HepG2 (cell line): ENCODE data around the gene ZNF8. TPM values are rescaled to one million over a fixed set of nuclear protein-coding genes. Genes with fewer than 3 reads are reported as not detected.

Experiments
- BORCS8-MEF2B ChIP-seq: sonication (generic); formaldehyde crosslinking; IDR thresholded peaks from 2 replicates; pipeline ENCODE4 v1.8.0; 2022; ENCODE audit warnings: mild to moderate bottlenecking, missing genetic modification reagents
- HINFP ChIP-seq: sonication (generic); formaldehyde crosslinking; IDR thresholded peaks from 2 replicates; pipeline ENCODE4 v1.4.0; 2020; ENCODE audit warnings: low read depth, mild to moderate bottlenecking, missing genetic modification reagents
- HIVEP1 ChIP-seq: sonication (generic); formaldehyde crosslinking; IDR thresholded peaks from 2 replicates; pipeline ENCODE4 v1.4.0; 2020; ENCODE audit warnings: mild to moderate bottlenecking, missing genetic modification reagents
- IRF1 ChIP-seq: sonication (generic); formaldehyde crosslinking; IDR thresholded peaks from 2 replicates; pipeline ENCODE4 v1.4.0; 2020; ENCODE audit warnings: low read depth, mild to moderate bottlenecking, missing genetic modification reagents
- MAFG ChIP-seq: sonication (generic); formaldehyde crosslinking; IDR thresholded peaks from 2 replicates; pipeline ENCODE4 v1.5.1; 2020; ENCODE audit warnings: mild to moderate bottlenecking, missing genetic modification reagents
- PHF8 ChIP-seq: sonication (generic); formaldehyde crosslinking; IDR thresholded peaks from 2 replicates; pipeline ENCODE4 v1.5.0; 2020; ENCODE audit warnings: missing genetic modification reagents
- TAF1 ChIP-seq: sonication (generic); formaldehyde crosslinking; IDR thresholded peaks from 2 replicates; pipeline ENCODE4 v1.4.0; 2020; ENCODE audit warnings: missing genetic modification reagents
- ZBTB34 ChIP-seq: sonication (generic); formaldehyde crosslinking; IDR thresholded peaks from 2 replicates; pipeline ENCODE4 v1.8.0; 2022; ENCODE audit warnings: mild to moderate bottlenecking, missing genetic modification reagents
- ZNF20 ChIP-seq: sonication (generic); formaldehyde crosslinking; IDR thresholded peaks from 2 replicates; pipeline ENCODE4 v1.4.0; 2020; ENCODE audit warnings: mild to moderate bottlenecking, moderate library complexity, missing genetic modification reagents
- ZNF225 ChIP-seq: sonication (generic); formaldehyde crosslinking; IDR thresholded peaks from 2 replicates; pipeline ENCODE4 v1.4.0; 2020; ENCODE audit warnings: mild to moderate bottlenecking, missing genetic modification reagents
- ZNF331 ChIP-seq: sonication (generic); formaldehyde crosslinking; IDR thresholded peaks from 2 replicates; pipeline ENCODE4 v1.4.0; 2020; ENCODE audit warnings: missing genetic modification reagents
- ZNF44 ChIP-seq: sonication (generic); formaldehyde crosslinking; IDR thresholded peaks from 2 replicates; pipeline ENCODE4 v1.5.1; 2020; ENCODE audit warnings: mild to moderate bottlenecking, missing genetic modification reagents
- ZNF451 ChIP-seq: sonication (generic); formaldehyde crosslinking; IDR thresholded peaks from 2 replicates; pipeline ENCODE4 v1.5.0; 2020; ENCODE audit warnings: mild to moderate bottlenecking, missing genetic modification reagents
- ZNF564 ChIP-seq: sonication (generic); formaldehyde crosslinking; IDR thresholded peaks from 2 replicates; pipeline ENCODE4 v1.8.1; 2023; ENCODE audit warnings: mild to moderate bottlenecking, missing genetic modification reagents
- ZNF597 ChIP-seq: sonication (generic); formaldehyde crosslinking; IDR thresholded peaks from 2 replicates; pipeline ENCODE4 v1.5.0; 2020; ENCODE audit warnings: missing genetic modification reagents
- ZNF891 ChIP-seq: sonication (generic); formaldehyde crosslinking; IDR thresholded peaks from 2 replicates; pipeline ENCODE4 v1.5.0; 2020; ENCODE audit warnings: mild to moderate bottlenecking, missing genetic modification reagents
- polyA plus RNA-seq, 8 experiments: library from polyadenylated mRNA; depleted of rRNA in 3 of 8; stranded (reverse) in 7 of 8; unstranded in 1 of 8; fragments of >200 nt; fragmentation: Illumina TruSeq in 4 of 8; extraction: Trizol in 4 of 8; gene quantifications; 2 replicates each; pipeline versions ENCODE4 v1.2.1 to v1.2.3, GENCODE V29; 2011 to 2016; ENCODE audit warnings: low read depth in 4 of 8, missing spikeins in 1 of 8, mixed read lengths in 1 of 8; ENCODE audit not compliant: insufficient read depth in 1 of 8
- total RNA-seq, 5 experiments: library from RNA; depleted of rRNA; stranded (reverse); fragments of >200 nt; fragmentation: Illumina TruSeq; extraction: Trizol; gene quantifications; 2 replicates each; pipeline ENCODE4 v1.2.3, GENCODE V29; 2016; ENCODE audit warnings: low read depth in 1 of 5
- TF ChIP-seq, protein P1 (sequence below): sonication (generic); formaldehyde crosslinking; IDR thresholded peaks from 2 replicates; pipeline ENCODE4 v1.5.0; 2020; ENCODE audit warnings: mild to moderate bottlenecking, missing genetic modification reagents, borderline replicate concordance

The ZNF8 gene
- total and polyA plus RNA-seq, 2 of the 13 experiments (the other 11 are each of a cell fraction or from before 2014, with no cell fraction given) = 3.1 to 3.3 TPM

- TF ChIP-seq ZBTB34 (CRISPR knock-in tag) (no peak; the same call in 1 of the 2 replicates), BORCS8-MEF2B (peak; percentile 30; the same call in 1 of the 2 replicates), ZNF44 (CRISPR knock-in tag) (no peak), ZNF564 (CRISPR knock-in tag) (peak; percentile 93), ZNF331 (CRISPR knock-in tag) (peak; percentile 45; the same call in 1 of the 2 replicates), TAF1 (CRISPR knock-in tag) (peak; percentile 92), HIVEP1 (CRISPR knock-in tag) (no peak), ZNF451 (CRISPR knock-in tag) (0 out of 2 replicates have a peak, but pooled peaks have one; percentile 43), PHF8 (CRISPR knock-in tag) (peak; percentile 65), MAFG (CRISPR knock-in tag) (no peak), ZNF225 (peak; percentile 69; the same call in 1 of the 2 replicates), HINFP (CRISPR knock-in tag) (peak; percentile 66; the same call in 1 of the 2 replicates), ZNF891 (CRISPR knock-in tag) (no peak; the same call in 1 of the 2 replicates), IRF1 (CRISPR knock-in tag) (no peak), ZNF20 (CRISPR knock-in tag) (no peak), ZNF597 (CRISPR knock-in tag) (no peak)
- TF ChIP-seq, protein P1, sequence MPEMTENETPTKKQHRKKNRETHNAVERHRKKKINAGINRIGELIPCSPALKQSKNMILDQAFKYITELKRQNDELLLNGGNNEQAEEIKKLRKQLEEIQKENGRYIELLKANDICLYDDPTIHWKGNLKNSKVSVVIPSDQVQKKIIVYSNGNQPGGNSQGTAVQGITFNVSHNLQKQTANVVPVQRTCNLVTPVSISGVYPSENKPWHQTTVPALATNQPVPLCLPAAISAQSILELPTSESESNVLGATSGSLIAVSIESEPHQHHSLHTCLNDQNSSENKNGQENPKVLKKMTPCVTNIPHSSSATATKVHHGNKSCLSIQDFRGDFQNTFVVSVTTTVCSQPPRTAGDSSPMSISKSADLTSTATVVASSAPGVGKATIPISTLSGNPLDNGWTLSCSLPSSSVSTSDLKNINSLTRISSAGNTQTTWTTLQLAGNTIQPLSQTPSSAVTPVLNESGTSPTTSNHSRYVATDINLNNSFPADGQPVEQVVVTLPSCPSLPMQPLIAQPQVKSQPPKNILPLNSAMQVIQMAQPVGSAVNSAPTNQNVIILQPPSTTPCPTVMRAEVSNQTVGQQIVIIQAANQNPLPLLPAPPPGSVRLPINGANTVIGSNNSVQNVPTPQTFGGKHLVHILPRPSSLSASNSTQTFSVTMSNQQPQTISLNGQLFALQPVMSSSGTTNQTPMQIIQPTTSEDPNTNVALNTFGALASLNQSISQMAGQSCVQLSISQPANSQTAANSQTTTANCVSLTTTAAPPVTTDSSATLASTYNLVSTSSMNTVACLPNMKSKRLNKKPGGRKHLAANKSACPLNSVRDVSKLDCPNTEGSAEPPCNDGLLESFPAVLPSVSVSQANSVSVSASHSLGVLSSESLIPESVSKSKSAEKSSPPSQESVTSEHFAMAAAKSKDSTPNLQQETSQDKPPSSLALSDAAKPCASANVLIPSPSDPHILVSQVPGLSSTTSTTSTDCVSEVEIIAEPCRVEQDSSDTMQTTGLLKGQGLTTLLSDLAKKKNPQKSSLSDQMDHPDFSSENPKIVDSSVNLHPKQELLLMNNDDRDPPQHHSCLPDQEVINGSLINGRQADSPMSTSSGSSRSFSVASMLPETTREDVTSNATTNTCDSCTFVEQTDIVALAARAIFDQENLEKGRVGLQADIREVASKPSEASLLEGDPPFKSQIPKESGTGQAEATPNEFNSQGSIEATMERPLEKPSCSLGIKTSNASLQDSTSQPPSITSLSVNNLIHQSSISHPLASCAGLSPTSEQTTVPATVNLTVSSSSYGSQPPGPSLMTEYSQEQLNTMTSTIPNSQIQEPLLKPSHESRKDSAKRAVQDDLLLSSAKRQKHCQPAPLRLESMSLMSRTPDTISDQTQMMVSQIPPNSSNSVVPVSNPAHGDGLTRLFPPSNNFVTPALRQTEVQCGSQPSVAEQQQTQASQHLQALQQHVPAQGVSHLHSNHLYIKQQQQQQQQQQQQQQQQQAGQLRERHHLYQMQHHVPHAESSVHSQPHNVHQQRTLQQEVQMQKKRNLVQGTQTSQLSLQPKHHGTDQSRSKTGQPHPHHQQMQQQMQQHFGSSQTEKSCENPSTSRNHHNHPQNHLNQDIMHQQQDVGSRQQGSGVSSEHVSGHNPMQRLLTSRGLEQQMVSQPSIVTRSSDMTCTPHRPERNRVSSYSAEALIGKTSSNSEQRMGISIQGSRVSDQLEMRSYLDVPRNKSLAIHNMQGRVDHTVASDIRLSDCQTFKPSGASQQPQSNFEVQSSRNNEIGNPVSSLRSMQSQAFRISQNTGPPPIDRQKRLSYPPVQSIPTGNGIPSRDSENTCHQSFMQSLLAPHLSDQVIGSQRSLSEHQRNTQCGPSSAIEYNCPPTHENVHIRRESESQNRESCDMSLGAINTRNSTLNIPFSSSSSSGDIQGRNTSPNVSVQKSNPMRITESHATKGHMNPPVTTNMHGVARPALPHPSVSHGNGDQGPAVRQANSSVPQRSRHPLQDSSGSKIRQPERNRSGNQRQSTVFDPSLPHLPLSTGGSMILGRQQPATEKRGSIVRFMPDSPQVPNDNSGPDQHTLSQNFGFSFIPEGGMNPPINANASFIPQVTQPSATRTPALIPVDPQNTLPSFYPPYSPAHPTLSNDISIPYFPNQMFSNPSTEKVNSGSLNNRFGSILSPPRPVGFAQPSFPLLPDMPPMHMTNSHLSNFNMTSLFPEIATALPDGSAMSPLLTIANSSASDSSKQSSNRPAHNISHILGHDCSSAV (CRISPR knock-in tag) = no peak
These were observed at the start of gene ZNF8 (continued) for GRCh38 chr19:58278541-58279041.
